Measurements from ENCODE around the gene REEP3.
"Not testable (repeated sequence)": the region's sequence is repeated elsewhere in the genome, so short reads cannot be mapped to it uniquely, and the experiment has no call there.

REEP3 gene

GRCh38 chr10:63646491-63646890 is 125.3 kb downstream of the REEP3 start:
- TF ChIP-seq, protein P1, sequence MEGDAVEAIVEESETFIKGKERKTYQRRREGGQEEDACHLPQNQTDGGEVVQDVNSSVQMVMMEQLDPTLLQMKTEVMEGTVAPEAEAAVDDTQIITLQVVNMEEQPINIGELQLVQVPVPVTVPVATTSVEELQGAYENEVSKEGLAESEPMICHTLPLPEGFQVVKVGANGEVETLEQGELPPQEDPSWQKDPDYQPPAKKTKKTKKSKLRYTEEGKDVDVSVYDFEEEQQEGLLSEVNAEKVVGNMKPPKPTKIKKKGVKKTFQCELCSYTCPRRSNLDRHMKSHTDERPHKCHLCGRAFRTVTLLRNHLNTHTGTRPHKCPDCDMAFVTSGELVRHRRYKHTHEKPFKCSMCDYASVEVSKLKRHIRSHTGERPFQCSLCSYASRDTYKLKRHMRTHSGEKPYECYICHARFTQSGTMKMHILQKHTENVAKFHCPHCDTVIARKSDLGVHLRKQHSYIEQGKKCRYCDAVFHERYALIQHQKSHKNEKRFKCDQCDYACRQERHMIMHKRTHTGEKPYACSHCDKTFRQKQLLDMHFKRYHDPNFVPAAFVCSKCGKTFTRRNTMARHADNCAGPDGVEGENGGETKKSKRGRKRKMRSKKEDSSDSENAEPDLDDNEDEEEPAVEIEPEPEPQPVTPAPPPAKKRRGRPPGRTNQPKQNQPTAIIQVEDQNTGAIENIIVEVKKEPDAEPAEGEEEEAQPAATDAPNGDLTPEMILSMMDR (IDR thresholded peaks at IDR 0.05; ENCODE audit: poor library complexity, severe bottlenecking), result no peak
- ATAC-seq (ENCODE audit: low read depth) (no peak), DNase-seq (ENCODE audit: low spot score) (no peak)
- H3K27me3 ChIP-seq (ENCODE audit: insufficient read depth, poor library complexity, severe bottlenecking), result no peaks in the 10 kb centered on the region
- no peaks in the 10 kb centered on the region for H3K4me1 ChIP-seq (ENCODE audit: insufficient read depth, poor library complexity, severe bottlenecking)
- H3K9me3 ChIP-seq (ENCODE audit: severe bottlenecking), result no peaks in the 10 kb centered on the region
- no peak overlapping the region for H3K4me3 ChIP-seq (ENCODE audit: severe bottlenecking)
- H3K27ac ChIP-seq (ENCODE audit: poor library complexity, severe bottlenecking), result no peak overlapping the region
- no peaks in the 10 kb centered on the region for H3K36me3 ChIP-seq (ENCODE audit: low read depth)

- no peak for DNase-seq (ENCODE audit: low spot score)
- Histone ChIP-seq H3K27me3 (ENCODE audit: insufficient read depth, poor library complexity, severe bottlenecking) (no peaks in the 10 kb centered on the region), H3K36me3 (ENCODE audit: low read depth) (no peaks in the 10 kb centered on the region), H3K27ac (ENCODE audit: poor library complexity, severe bottlenecking) (no peak overlapping the region), H3K9me3 (ENCODE audit: severe bottlenecking) (no peaks in the 10 kb centered on the region), H3K4me3 (ENCODE audit: severe bottlenecking) (no peak overlapping the region), H3K4me1 (ENCODE audit: insufficient read depth, poor library complexity, severe bottlenecking) (no peaks in the 10 kb centered on the region)
- ATAC-seq (ENCODE audit: low read depth), result no peak
- TF ChIP-seq, protein P1 (IDR thresholded peaks at IDR 0.05; ENCODE audit: poor library complexity, severe bottlenecking), result no peak
Measured at GRCh38 chr10:63651864-63652263, 130.7 kb downstream of the REEP3 start.

GRCh38 chr10:63653747-63654146 is 132.5 kb downstream of the REEP3 start:
- TF ChIP-seq, protein P1 (IDR thresholded peaks at IDR 0.05; ENCODE audit: poor library complexity, severe bottlenecking), result no peak
- Histone ChIP-seq H3K27me3 (ENCODE audit: insufficient read depth, poor library complexity, severe bottlenecking) (no peaks in the 10 kb centered on the region), H3K4me1 (ENCODE audit: insufficient read depth, poor library complexity, severe bottlenecking) (no peaks in the 10 kb centered on the region), H3K27ac (ENCODE audit: poor library complexity, severe bottlenecking) (no peak overlapping the region), H3K9me3 (ENCODE audit: severe bottlenecking) (no peaks in the 10 kb centered on the region), H3K36me3 (ENCODE audit: low read depth) (no peaks in the 10 kb centered on the region), H3K4me3 (ENCODE audit: severe bottlenecking) (no peak overlapping the region)
- no peak for ATAC-seq (ENCODE audit: low read depth)
- no peak for DNase-seq (ENCODE audit: low spot score)

- Histone ChIP-seq H3K9me3 (ENCODE audit: severe bottlenecking) (no peaks in the 10 kb centered on the region), H3K27me3 (ENCODE audit: insufficient read depth, poor library complexity, severe bottlenecking) (no peaks in the 10 kb centered on the region), H3K4me1 (ENCODE audit: insufficient read depth, poor library complexity, severe bottlenecking) (no peaks in the 10 kb centered on the region), H3K4me3 (ENCODE audit: severe bottlenecking) (no peak overlapping the region), H3K27ac (ENCODE audit: poor library complexity, severe bottlenecking) (no peak overlapping the region), H3K36me3 (ENCODE audit: low read depth) (no peaks in the 10 kb centered on the region)
- TF ChIP-seq, protein P1 (IDR thresholded peaks at IDR 0.05; ENCODE audit: poor library complexity, severe bottlenecking), result no peak
- ATAC-seq (ENCODE audit: low read depth), result no peak
- DNase-seq (ENCODE audit: low spot score), result no peak
Measured at GRCh38 chr10:63657761-63658160, 136.6 kb downstream of the REEP3 start.

DNA sequence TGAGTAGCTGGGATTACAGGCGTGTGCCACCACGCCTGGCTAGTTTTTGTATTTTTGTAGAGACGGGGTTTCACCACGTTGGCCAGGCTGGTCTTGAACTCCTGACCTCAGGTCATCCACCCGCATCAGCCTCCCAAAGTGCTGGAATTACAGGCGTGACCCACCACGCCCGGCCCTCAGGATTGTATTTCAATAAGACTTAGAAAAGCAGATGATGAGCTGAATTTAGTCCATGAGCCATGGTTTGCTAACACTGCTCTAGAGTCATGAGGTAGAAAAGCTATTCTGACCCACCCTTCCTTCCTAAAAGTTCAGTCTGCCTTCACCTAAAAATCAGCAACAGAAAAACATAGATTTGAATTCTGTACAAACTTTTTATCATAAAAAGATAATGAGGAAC is 139.7 kb downstream of the REEP3 start:
- not testable (repeated sequence) for H3K27ac ChIP-seq (ENCODE audit: poor library complexity, severe bottlenecking); H3K27me3 ChIP-seq (ENCODE audit: insufficient read depth, poor library complexity, severe bottlenecking); H3K4me1 ChIP-seq (ENCODE audit: insufficient read depth, poor library complexity, severe bottlenecking); ATAC-seq (ENCODE audit: low read depth); H3K36me3 ChIP-seq (ENCODE audit: low read depth); H3K9me3 ChIP-seq (ENCODE audit: severe bottlenecking); H3K4me3 ChIP-seq (ENCODE audit: severe bottlenecking); DNase-seq (ENCODE audit: low spot score)
